ENCODE measurements around the gene ZNF536.

The ZNF536 gene

GRCh38 chr19:30535011-30535410, 162.8 kb downstream of the ZNF536 start:
- no peak for DNase-seq (ENCODE audit: low read depth, low spot score)
- no peak overlapping the region for H3K4me3 ChIP-seq (ENCODE audit: low read length)

GRCh38 chr19:30536975-30537374, 164.8 kb downstream of the ZNF536 start:
- DNase-seq (ENCODE audit: low read depth, low spot score), result no peak

GRCh38 chr19:30539315-30539714, 167.1 kb downstream of the ZNF536 start:
- DNase-seq (ENCODE audit: low read depth, low spot score), result no peak
- H3K4me3 ChIP-seq (ENCODE audit: low read length), result no peak overlapping the region

More at GRCh38 chr19:30536975-30537374, 164.8 kb downstream of the ZNF536 start:
- H3K4me3 ChIP-seq (ENCODE audit: low read length), result no peak overlapping the region

- no peak overlapping the region for H3K4me3 ChIP-seq (ENCODE audit: low read length)
- no peak for DNase-seq (ENCODE audit: low read depth, low spot score)
These were observed 167.8 kb downstream of the ZNF536 start for GRCh38 chr19:30539981-30540380.

GRCh38 chr19:30540761-30541160, 168.6 kb downstream of the ZNF536 start:
- no peak for DNase-seq (ENCODE audit: low read depth, low spot score)
- H3K4me3 ChIP-seq (ENCODE audit: low read length), result no peak overlapping the region

- no peak overlapping the region for H3K4me3 ChIP-seq (ENCODE audit: low read length)
- DNase-seq (ENCODE audit: low read depth, low spot score), result no peak
These were observed 169.4 kb downstream of the ZNF536 start for GRCh38 chr19:30541575-30541974.

GRCh38 chr19:30543243-30543945, 171.2 kb downstream of the ZNF536 start:
- DNase-seq (ENCODE audit: low read depth, low spot score), result no peak
- no peak overlapping the region for H3K4me3 ChIP-seq (ENCODE audit: low read length)

- H3K4me3 ChIP-seq (ENCODE audit: low read length), result no peak overlapping the region
These were observed 173.6 kb downstream of the ZNF536 start for GRCh38 chr19:30545752-30546151.

GRCh38 chr19:30546332-30546731, 174.1 kb downstream of the ZNF536 start:
- no peak overlapping the region for H3K4me3 ChIP-seq (ENCODE audit: low read length)
- DNase-seq (ENCODE audit: low read depth, low spot score), result no peak

More at GRCh38 chr19:30545752-30546151, 173.6 kb downstream of the ZNF536 start:
- DNase-seq (ENCODE audit: low read depth, low spot score), result no peak

- no peak for DNase-seq (ENCODE audit: low read depth, low spot score)
- no peak overlapping the region for H3K4me3 ChIP-seq (ENCODE audit: low read length)
These were observed 175.1 kb downstream of the ZNF536 start for GRCh38 chr19:30547246-30547645.

- H3K4me3 ChIP-seq (ENCODE audit: low read length), result no peak overlapping the region
- no peak for DNase-seq (ENCODE audit: low read depth, low spot score)
These were observed 177.0 kb downstream of the ZNF536 start for GRCh38 chr19:30549151-30549550.

GRCh38 chr19:30551271-30551670, 179.1 kb downstream of the ZNF536 start:
- no peak for DNase-seq (ENCODE audit: low read depth, low spot score)
- no peak overlapping the region for H3K4me3 ChIP-seq (ENCODE audit: low read length)

- no peak overlapping the region for H3K4me3 ChIP-seq (ENCODE audit: low read length)
- DNase-seq (ENCODE audit: low read depth, low spot score), result no peak
These were observed 180.4 kb downstream of the ZNF536 start for GRCh38 chr19:30552593-30552992.

GRCh38 chr19:30555075-30555790, 183.0 kb downstream of the ZNF536 start:
- DNase-seq (ENCODE audit: low read depth, low spot score), result no peak
- H3K4me3 ChIP-seq (ENCODE audit: low read length), result no peak overlapping the region

GRCh38 chr19:30555791-30556110, 183.6 kb downstream of the ZNF536 start:
- DNase-seq (ENCODE audit: low read depth, low spot score), result no peak
- H3K4me3 ChIP-seq (ENCODE audit: low read length), result no peak overlapping the region

GRCh38 chr19:30556230-30556711, 184.1 kb downstream of the ZNF536 start:
- DNase-seq (ENCODE audit: low read depth, low spot score), result no peak
- no peak overlapping the region for H3K4me3 ChIP-seq (ENCODE audit: low read length)

- no peak for DNase-seq (ENCODE audit: low read depth, low spot score)
- H3K4me3 ChIP-seq (ENCODE audit: low read length), result no peak overlapping the region
These were observed 185.0 kb downstream of the ZNF536 start for GRCh38 chr19:30557212-30557611.

GRCh38 chr19:30557927-30558557, 185.9 kb downstream of the ZNF536 start:
- DNase-seq (ENCODE audit: low read depth, low spot score), result no peak

GRCh38 chr19:30558793-30559192, 186.6 kb downstream of the ZNF536 start:
- no peak for DNase-seq (ENCODE audit: low read depth, low spot score)
- H3K4me3 ChIP-seq (ENCODE audit: low read length), result no peak overlapping the region

More at GRCh38 chr19:30557927-30558557, 185.9 kb downstream of the ZNF536 start:
- no peak overlapping the region for H3K4me3 ChIP-seq (ENCODE audit: low read length)

- DNase-seq (ENCODE audit: low read depth, low spot score), result no peak
- no peak overlapping the region for H3K4me3 ChIP-seq (ENCODE audit: low read length)
These were observed 187.3 kb downstream of the ZNF536 start for GRCh38 chr19:30559446-30559845.
